HEK293 (cell line): ENCODE measurements around the gene GPR3.

Experiments used
- BCL11A ChIP-seq: fragments of 450-650 bp; formaldehyde crosslinking; IDR thresholded peaks from 2 replicates; pipeline ENCODE4 v1.5.1; 2016; ENCODE audit warnings: low read depth, missing biosample characterization, missing genetic modification characterization
- GFI1B ChIP-seq: fragments of 450-650 bp; formaldehyde crosslinking; IDR thresholded peaks from 2 replicates; pipeline ENCODE4 v1.5.1; 2016; ENCODE audit warnings: missing biosample characterization, missing genetic modification characterization
- KLF8 ChIP-seq: fragments of 450-650 bp; formaldehyde crosslinking; IDR thresholded peaks from 2 replicates; pipeline ENCODE4 v1.5.1; 2016; ENCODE audit warnings: missing biosample characterization, missing genetic modification characterization
- PBX3 ChIP-seq: sonication (generic); formaldehyde crosslinking; IDR thresholded peaks from 2 replicates; pipeline ENCODE4 v1.8.1; 2022; ENCODE audit warnings: mild to moderate bottlenecking, moderate library complexity, missing genetic modification reagents
- PRDM1 ChIP-seq: fragments of 450-650 bp; formaldehyde crosslinking; IDR thresholded peaks from 2 replicates; pipeline ENCODE4; 2016; ENCODE audit warnings: missing biosample characterization, missing genetic modification characterization
- PRDM6 ChIP-seq: fragments of 450-650 bp; formaldehyde crosslinking; IDR thresholded peaks from 2 replicates; pipeline ENCODE4 v1.5.1; 2017; ENCODE audit warnings: missing biosample characterization, missing genetic modification characterization
- SCRT1 ChIP-seq: fragments of 450-650 bp; formaldehyde crosslinking; IDR thresholded peaks from 2 replicates; pipeline ENCODE4 v1.5.1; 2016; ENCODE audit warnings: missing biosample characterization, missing genetic modification characterization, borderline replicate concordance
- SCRT2 ChIP-seq: fragments of 450-650 bp; formaldehyde crosslinking; IDR thresholded peaks from 2 replicates; pipeline ENCODE4 v1.5.1; 2016; ENCODE audit warnings: missing biosample characterization, missing genetic modification characterization
- ZBTB20 ChIP-seq: fragments of 450-650 bp; formaldehyde crosslinking; IDR thresholded peaks from 2 replicates; pipeline ENCODE4 v1.5.1; 2016; ENCODE audit warnings: missing biosample characterization, missing genetic modification characterization
- ZBTB48 ChIP-seq: fragments of 450-650 bp; formaldehyde crosslinking; IDR thresholded peaks from 2 replicates; pipeline ENCODE4 v1.5.1; 2016; ENCODE audit warnings: missing biosample characterization, missing genetic modification characterization
- ZFP3 ChIP-seq: fragments of 450-650 bp; formaldehyde crosslinking; IDR thresholded peaks from 2 replicates; pipeline ENCODE4 v1.5.1; 2016; ENCODE audit warnings: low read depth, missing biosample characterization, missing genetic modification characterization
- ZNF114 ChIP-seq: fragments of 450-650 bp; formaldehyde crosslinking; IDR thresholded peaks from 2 replicates; pipeline ENCODE4 v1.5.0; 2017; ENCODE audit warnings: missing biosample characterization, missing genetic modification characterization
- ZNF121 ChIP-seq: fragments of 450-650 bp; formaldehyde crosslinking; IDR thresholded peaks from 2 replicates; pipeline ENCODE4 v1.5.1; 2016; ENCODE audit warnings: missing biosample characterization, missing genetic modification characterization
- ZNF133 ChIP-seq: fragments of 450-650 bp; formaldehyde crosslinking; IDR thresholded peaks from 2 replicates; pipeline ENCODE4 v1.5.1; 2016; ENCODE audit warnings: missing biosample characterization, missing genetic modification characterization
- ZNF138 ChIP-seq: fragments of 450-650 bp; formaldehyde crosslinking; IDR thresholded peaks from 2 replicates; pipeline ENCODE4 v1.5.1; 2016; ENCODE audit warnings: missing biosample characterization, missing genetic modification characterization, borderline replicate concordance
- ZNF140 ChIP-seq: fragments of 450-650 bp; formaldehyde crosslinking; IDR thresholded peaks from 2 replicates; pipeline ENCODE4 v1.5.1; 2016; ENCODE audit warnings: missing biosample characterization, missing genetic modification characterization
- ZNF146 ChIP-seq: fragments of 450-650 bp; formaldehyde crosslinking; IDR thresholded peaks from 2 replicates; pipeline ENCODE4 v1.5.1; 2016; ENCODE audit warnings: missing biosample characterization, missing genetic modification characterization
- ZNF211 ChIP-seq: fragments of 450-650 bp; formaldehyde crosslinking; IDR thresholded peaks from 2 replicates; pipeline ENCODE4 v1.5.1; 2016; ENCODE audit warnings: low read depth, missing biosample characterization, missing genetic modification characterization
- ZNF26 ChIP-seq: fragments of 450-650 bp; formaldehyde crosslinking; IDR thresholded peaks from 2 replicates; pipeline ENCODE4 v1.5.1; 2016; ENCODE audit warnings: missing biosample characterization, missing genetic modification characterization
- ZNF266 ChIP-seq: fragments of 450-650 bp; formaldehyde crosslinking; IDR thresholded peaks from 2 replicates; pipeline ENCODE4 v1.5.1; 2016; ENCODE audit warnings: missing biosample characterization, missing genetic modification characterization, low read depth
- ZNF280D ChIP-seq: fragments of 450-650 bp; formaldehyde crosslinking; IDR thresholded peaks from 2 replicates; pipeline ENCODE4 v1.5.1; 2016; ENCODE audit warnings: missing biosample characterization, missing genetic modification characterization
- ZNF335 ChIP-seq: fragments of 450-650 bp; formaldehyde crosslinking; conservative IDR thresholded peaks from 2 replicates; pipeline ENCODE4 v1.5.1; 2016; ENCODE audit warnings: missing biosample characterization, missing genetic modification characterization
- ZNF354C ChIP-seq: fragments of 450-650 bp; formaldehyde crosslinking; IDR thresholded peaks from 2 replicates; pipeline ENCODE4 v1.5.1; 2016; ENCODE audit warnings: missing biosample characterization, missing genetic modification characterization, low read depth, borderline replicate concordance
- ZNF362 ChIP-seq: fragments of 450-650 bp; formaldehyde crosslinking; IDR thresholded peaks from 2 replicates; pipeline ENCODE4 v1.5.1; 2016; ENCODE audit warnings: missing biosample characterization, missing genetic modification characterization
- ZNF48 ChIP-seq: fragments of 450-650 bp; formaldehyde crosslinking; IDR thresholded peaks from 2 replicates; pipeline ENCODE4 v1.5.1; 2016; ENCODE audit warnings: missing biosample characterization, missing genetic modification characterization
- ZNF521 ChIP-seq: fragments of 450-650 bp; formaldehyde crosslinking; IDR thresholded peaks from 2 replicates; pipeline ENCODE4 v1.5.1; 2017; ENCODE audit warnings: missing biosample characterization, mild to moderate bottlenecking, missing genetic modification characterization
- ZNF548 ChIP-seq: fragments of 450-650 bp; formaldehyde crosslinking; IDR thresholded peaks from 2 replicates; pipeline ENCODE4 v1.5.1; 2016; ENCODE audit warnings: missing biosample characterization, missing genetic modification characterization
- ZNF561 ChIP-seq: fragments of 450-650 bp; IDR thresholded peaks from 2 replicates; pipeline ENCODE4 v1.5.1; 2018; ENCODE audit warnings: missing biosample characterization, missing genetic modification characterization, borderline replicate concordance
- ZNF600 ChIP-seq: fragments of 450-650 bp; formaldehyde crosslinking; IDR thresholded peaks from 2 replicates; pipeline ENCODE4 v1.5.1; 2016; ENCODE audit warnings: missing biosample characterization, missing genetic modification characterization
- ZNF624 ChIP-seq: fragments of 450-650 bp; formaldehyde crosslinking; IDR thresholded peaks from 2 replicates; pipeline ENCODE4 v1.5.1; 2017; ENCODE audit warnings: missing biosample characterization, missing genetic modification characterization
- ZNF654 ChIP-seq: fragments of 450-650 bp; formaldehyde crosslinking; IDR thresholded peaks from 2 replicates; pipeline ENCODE4 v1.5.1; 2016; ENCODE audit warnings: low read depth, missing biosample characterization, missing genetic modification characterization
- ZNF670 ChIP-seq: fragments of 450-650 bp; formaldehyde crosslinking; IDR thresholded peaks from 2 replicates; pipeline ENCODE4 v1.5.1; 2016; ENCODE audit warnings: missing biosample characterization, missing genetic modification characterization, low read depth
- ZNF792 ChIP-seq: fragments of 450-650 bp; formaldehyde crosslinking; IDR thresholded peaks from 2 replicates; pipeline ENCODE4 v1.5.1; 2016; ENCODE audit warnings: missing biosample characterization, missing genetic modification characterization
- ZXDB ChIP-seq: fragments of 450-650 bp; formaldehyde crosslinking; IDR thresholded peaks from 2 replicates; pipeline ENCODE4 v1.5.1; 2016; ENCODE audit warnings: missing biosample characterization, missing genetic modification characterization

Gene GPR3

GRCh38 chr1:27367160-27367650 lies 25.2 kb upstream of the GPR3 start (continued):
- TF ChIP-seq ZNF211 (tag by site-specific recombination), result no peak
- TF ChIP-seq ZNF521 (tag by site-specific recombination), result no peak
- peak; percentile 87 for TF ChIP-seq ZNF335 (tag by site-specific recombination)
- no peak; the same call in 1 of the 2 replicates for TF ChIP-seq ZXDB
- 0 out of 2 replicates have a peak, but pooled peaks have one; percentile 12 for TF ChIP-seq ZBTB48 (tag by site-specific recombination)
- no peak for TF ChIP-seq ZNF133
- TF ChIP-seq ZNF548 (tag by site-specific recombination), result no peak
- TF ChIP-seq PBX3 (CRISPR knock-in tag), result no peak
- no peak for TF ChIP-seq ZNF654 (tag by site-specific recombination)
- TF ChIP-seq ZNF26 (tag by site-specific recombination), result no peak
- TF ChIP-seq ZNF354C (tag by site-specific recombination), result no peak
- no peak for TF ChIP-seq ZNF362 (tag by site-specific recombination)
- TF ChIP-seq ZNF600, result no peak; the same call in 1 of the 2 replicates
- TF ChIP-seq ZNF114 (tag by site-specific recombination), result no peak
- no peak for TF ChIP-seq ZNF48 (tag by site-specific recombination)
- TF ChIP-seq ZNF121 (tag by site-specific recombination), result no peak
- TF ChIP-seq ZNF140, result no peak
- TF ChIP-seq ZNF624 (tag by site-specific recombination), result no peak
- TF ChIP-seq ZNF146 (tag by site-specific recombination), result no peak
- no peak for TF ChIP-seq SCRT1
- TF ChIP-seq SCRT2 (tag by site-specific recombination), result peak; percentile 90; the same call in 1 of the 2 replicates
- TF ChIP-seq BCL11A (tag by site-specific recombination), result no peak
- no peak for TF ChIP-seq PRDM1 (tag by site-specific recombination)
- TF ChIP-seq ZNF670 (tag by site-specific recombination), result no peak
- no peak for TF ChIP-seq ZFP3 (tag by site-specific recombination)
- TF ChIP-seq ZNF266 (tag by site-specific recombination), result no peak
- TF ChIP-seq ZNF138 (tag by site-specific recombination), result no peak
- TF ChIP-seq PRDM6 (tag by site-specific recombination), result no peak
- no peak for TF ChIP-seq ZNF792 (tag by site-specific recombination)
- no peak for TF ChIP-seq GFI1B
- peak; percentile 14 for TF ChIP-seq ZBTB20
- TF ChIP-seq ZNF280D (tag by site-specific recombination), result no peak
- TF ChIP-seq KLF8 (tag by site-specific recombination), result no peak
- 0 out of 2 replicates have a peak, but pooled peaks have one; percentile 15 for TF ChIP-seq ZNF561 (tag by site-specific recombination)
